HG02973 (cell line): ENCODE data around the gene TOPAZ1.

Experiments
- ATAC-seq: cut with Tn5 transposase; IDR thresholded peaks from one replicate; pipeline ENCODE4 v1.9.1; 2021; ENCODE audit warnings: moderate library complexity; ENCODE audit not compliant: unreplicated experiment

The TOPAZ1 gene

DNA sequence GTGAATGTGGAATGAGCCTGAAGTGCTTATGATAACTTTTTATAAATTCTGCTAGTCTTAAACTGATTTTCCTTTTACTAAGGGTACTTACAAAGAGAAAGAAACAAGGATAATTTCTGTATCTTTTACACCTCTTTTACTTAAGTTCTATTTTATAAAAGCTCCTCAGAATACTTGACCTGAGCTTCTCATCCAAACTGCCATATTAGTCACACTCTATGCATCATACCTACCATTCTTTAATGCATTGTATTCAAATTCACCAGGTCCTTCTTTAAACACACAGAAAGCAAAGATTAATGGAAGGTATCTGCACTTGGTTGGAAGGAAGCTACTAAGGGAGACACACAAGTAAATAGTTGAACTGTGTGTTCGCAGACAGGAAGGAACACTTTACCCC, 1.6 kb upstream of the TOPAZ1 start:
- ATAC-seq: no peak

DNA sequence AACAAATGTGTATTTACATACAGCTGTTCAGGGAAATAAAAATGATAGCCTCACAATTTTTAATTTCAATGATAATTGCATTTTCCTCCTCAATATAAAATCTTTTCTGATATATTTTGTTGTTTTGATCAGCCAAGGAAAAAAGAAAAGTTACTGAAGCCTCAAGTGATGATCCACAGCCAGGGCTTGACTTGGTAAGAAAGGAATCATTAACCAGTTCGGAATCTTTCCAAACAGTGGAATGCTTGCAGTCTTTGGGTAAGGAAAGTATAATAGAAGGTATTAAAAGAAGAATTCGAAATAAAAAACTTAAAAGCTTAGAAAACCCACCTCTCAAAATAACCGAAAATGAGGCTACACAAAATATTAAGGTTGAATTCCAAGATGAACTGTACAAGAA, 1.0 kb downstream of the TOPAZ1 start:
- ATAC-seq: no peak

DNA sequence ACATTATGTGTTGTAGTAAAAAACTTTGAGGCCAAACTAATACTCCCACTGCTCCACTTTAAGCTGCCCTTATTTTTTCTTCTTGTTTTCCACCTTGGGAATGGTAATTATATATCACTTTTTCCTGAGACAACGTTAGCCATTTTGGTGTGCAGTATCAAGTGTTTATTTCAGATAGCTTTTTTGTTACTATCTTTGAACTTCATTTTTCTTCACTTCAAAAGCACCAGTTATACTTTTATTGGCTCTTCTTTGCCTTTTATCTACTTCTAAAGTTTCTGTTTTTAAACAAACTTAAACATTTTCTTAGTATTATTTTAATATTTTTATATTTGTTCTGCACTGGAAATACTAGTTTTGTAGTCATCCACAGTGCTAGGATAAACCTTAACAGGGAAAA, 6.5 kb downstream of the TOPAZ1 start:
- ATAC-seq: no peak

DNA sequence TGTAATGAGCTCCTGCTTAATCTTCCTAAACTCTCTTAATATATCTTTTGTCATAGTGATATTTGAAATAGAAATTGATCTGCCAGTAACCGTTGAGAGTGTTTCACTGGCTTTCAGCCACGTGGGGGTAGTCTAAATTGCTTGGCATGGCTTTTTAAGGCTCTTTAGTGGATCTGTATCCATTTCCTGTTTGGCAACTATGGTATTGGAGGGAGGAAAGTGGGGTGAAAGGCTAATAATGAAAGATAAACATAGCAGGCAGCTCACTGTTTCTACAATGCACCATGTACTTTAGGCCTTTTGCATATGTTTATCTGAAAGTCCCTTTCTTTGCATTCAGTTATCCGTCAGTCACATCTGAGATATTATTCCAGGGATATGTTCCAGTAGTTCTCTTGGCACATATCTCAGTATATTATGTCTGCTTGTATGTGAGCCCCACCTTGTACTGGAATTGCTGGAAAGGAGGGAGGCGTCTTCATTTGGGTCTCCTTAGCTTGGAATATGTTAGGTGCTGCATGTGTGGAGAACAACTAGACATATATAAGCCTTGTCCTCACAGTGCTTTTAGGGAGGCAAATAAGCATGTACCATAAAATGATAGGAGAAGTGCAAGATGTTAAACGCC, 10.8 kb downstream of the TOPAZ1 start:
- ATAC-seq: no peak

DNA sequence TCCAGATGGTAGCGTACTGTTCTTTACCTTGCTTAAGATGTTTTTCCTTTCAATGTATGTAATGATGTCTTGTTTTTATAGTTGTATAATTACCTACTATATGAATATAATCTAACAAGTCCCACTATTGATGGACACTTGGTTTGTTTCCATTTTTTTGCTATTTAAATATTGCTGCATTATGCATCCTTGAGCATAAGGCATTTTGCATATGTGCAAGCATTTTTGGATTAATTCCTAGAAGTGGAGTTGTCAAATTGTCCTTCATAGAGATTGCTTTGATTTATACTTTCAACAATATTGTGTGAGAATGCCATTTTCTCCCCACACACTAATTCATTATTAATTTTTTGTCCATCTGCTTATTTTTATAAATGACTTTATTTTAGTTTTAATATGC, 17.7 kb downstream of the TOPAZ1 start:
- no peak for ATAC-seq

DNA sequence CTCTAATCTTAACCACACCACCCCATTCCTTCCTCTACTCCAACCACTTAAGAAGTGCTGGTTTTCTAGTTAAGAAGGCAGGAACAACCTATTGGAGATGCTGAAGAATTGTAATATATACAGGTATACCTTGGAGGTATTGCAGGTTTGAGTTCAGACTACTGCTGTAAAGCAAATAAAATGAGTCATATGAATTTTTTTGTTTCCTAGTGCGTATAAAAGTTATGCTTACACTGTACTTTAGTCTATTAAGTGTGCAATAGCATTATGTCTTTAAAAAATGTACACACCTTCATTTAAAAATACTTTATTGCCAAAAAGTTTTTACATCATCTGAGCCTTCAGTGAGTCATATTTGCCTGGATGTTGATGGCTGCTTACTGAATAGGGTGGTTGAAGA, 22.5 kb downstream of the TOPAZ1 start:
- no peak for ATAC-seq

DNA sequence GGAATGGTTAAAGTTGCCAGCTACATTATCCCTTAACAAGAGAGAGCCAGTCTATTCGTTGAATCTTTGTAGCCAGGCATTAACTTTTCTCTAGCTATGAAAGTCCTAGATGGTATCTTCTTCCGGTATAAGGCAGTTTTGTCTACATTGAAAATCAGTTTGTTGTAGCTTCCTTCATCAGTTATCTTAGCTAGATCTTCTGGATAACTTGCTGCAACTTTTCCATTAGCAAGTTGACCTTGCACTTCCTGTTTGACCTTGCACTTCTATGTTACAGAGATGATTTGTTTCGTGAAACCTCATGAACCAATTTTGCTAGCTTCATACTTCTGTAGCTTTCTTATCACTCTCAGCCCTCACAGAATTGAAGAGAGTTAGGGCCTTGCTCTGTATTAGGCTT, 24.1 kb downstream of the TOPAZ1 start:
- ATAC-seq: no peak

DNA sequence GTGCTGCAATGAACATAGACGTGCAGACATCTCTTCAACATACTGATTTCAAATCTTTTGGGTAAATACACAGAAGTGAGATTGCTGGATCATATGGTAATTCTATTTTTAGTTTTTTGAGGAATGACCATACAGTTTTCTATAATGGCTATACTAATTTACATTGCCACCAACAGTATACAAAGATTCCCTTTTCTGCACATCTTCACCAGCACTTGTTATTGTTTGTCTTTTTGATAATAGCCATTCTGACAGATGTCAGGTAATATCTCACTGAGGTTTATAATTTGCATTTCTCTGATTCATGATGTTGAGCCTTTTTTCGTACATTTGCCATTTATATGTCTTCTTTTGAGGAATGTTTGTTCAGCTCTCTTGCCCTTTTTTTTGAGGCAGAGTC, 30.5 kb downstream of the TOPAZ1 start:
- no peak for ATAC-seq

DNA sequence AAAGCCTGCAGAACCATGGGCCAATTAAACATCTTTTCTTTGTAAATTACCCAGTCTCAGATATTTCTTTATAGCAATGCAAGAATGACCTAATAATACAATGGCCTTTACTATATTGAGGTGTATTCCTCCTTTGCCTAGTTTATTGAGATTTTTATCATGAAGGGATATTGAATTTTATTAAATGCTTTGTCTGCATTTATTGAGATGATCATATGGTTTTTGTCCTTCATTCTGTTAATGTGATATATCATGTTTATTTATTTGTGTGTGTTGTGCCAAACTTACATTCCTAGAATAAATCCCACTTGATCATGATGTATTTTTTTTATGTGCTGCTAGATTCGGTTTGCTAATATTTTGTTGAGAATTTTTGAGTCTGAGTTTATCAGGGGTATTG, 36.2 kb downstream of the TOPAZ1 start:
- no peak for ATAC-seq

DNA sequence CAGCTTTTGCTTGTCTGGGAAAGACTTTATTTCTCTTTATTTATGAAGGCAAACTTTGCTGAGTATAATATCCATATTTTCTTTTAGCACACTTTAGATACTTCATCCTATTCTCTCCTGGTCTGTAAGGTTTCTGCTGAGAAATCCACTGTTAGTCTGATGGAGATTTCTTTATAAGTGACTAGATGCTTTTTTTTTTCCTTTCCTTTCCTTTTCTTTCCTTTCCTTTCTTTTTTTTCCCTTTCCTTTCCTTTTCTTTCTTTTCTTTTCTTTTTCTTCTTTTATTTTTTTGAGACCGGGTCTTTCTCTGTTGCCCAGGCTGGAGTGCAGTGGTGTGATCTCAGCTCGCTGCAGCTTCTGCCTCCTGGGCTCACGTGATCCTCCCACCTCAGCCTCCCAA, 38.4 kb downstream of the TOPAZ1 start:
- ATAC-seq: no peak

DNA sequence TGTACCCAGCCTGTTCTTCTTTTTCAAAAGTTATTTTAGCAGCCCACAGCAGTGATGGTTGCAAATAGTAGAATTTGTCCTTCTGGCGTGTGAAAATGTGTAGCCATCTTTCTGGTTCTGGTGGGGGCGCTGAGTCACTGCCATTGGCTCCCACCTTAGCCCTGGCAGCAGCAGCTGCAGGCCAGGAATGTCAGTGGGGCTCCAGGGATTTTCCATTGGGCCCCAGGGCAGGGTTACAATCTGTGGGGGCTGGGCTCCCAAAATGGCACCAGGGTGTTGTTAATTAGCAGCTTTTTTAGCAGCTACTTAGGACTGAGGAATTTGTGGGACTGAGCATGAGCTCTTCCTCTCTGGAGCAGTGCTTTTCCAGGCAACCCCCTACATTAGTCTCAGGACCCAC, 38.9 kb downstream of the TOPAZ1 start:
- ATAC-seq: no peak

DNA sequence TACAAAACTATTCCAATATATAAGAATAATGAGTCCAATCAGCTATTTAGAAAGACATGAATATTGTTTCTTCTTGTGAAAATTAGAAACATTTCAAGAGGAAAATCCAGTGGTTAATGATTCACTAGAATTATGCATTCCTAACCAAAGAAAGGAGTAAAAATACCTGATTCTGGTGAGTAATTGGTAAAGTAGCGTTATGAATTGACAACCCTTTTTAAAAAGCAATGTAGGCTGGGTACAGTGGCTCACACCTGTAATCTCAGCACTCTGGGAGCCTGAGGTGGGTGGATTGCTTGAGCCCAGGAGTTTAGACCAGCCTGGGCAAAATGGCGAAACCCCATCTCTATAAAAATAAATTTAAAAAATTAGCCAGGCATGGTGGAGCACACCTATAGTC, 43.3 kb downstream of the TOPAZ1 start:
- ATAC-seq: no peak

DNA sequence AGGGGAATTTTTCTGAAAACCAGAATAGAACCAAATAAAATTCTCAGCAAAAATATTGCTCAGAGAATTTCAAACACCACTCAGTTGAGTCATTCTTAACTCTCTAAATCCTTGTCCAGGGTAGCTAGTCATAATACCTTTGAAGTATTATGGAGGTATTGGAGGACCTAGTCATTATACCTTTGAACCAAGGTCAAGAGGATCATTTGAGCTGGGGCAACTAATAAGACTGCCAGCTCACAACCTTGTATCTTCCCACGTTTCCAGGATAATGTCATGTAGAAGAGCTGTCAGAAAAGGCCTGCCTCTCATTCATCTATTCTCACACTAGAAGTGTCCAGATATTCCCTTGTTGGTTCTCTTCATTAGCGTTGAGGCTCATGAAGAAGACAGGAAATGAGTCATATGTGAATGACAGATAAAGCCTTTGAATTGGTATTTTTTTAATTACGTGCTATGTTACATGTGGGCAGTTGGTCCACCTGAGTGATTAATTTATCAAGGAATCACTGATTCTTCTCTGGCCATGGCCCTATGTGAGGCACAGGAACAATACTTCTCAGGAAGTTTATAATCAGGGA, 48.3 kb downstream of the TOPAZ1 start:
- ATAC-seq: no peak

DNA sequence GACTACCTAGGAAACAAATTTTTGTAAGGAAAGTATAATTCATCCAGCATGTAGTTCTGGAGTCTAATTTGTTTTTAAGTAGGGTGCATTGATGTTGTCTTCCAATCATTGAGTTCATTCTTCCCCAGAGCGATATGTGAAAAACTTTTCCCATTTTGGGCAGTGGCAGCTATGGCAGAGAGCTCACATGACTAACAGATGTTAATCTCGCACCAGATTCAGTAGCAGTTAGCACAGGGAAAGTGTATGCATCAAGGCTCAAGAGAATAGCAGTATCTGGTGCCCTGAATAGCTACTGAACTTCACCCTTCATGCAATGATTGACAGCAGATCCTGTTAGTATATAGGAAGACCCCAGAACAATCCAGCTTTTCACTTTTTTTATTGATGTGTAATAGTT, 50.6 kb downstream of the TOPAZ1 start:
- no peak for ATAC-seq

DNA sequence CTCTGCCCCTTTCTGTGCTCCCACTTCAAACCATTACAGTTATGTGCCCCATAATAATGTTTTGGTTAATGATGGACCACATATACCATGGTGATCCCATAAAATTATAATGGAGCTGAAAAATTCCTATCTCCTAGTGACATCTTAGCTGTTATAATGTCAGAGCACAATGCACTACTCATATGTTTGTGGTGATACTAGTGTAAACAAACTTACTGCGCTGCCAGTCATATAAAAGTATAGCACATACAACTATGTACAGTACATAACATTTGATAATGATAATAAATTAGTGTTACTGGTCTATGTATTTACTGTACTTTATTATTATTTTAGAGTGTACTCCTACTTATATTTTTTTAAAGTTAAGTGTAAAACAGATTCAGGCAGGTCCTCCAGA, 51.3 kb downstream of the TOPAZ1 start:
- ATAC-seq: no peak

DNA sequence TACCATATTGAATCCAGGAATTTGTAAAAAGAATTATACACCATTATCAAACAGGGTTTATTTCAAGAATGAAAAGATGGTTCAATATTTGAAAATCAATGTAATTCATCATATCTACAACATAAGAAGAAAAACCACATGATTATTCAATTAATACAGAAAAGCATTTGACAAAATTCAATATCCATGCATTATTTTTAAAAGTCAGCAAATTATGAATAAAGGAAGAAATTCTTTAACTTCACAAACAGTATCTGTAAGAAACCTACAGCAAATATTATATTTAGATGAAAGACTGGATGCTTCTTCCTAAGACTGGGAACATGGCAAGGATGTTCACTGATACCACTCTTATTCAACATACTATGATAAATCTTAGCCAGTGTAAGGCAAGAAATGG, 55.6 kb downstream of the TOPAZ1 start:
- ATAC-seq: no peak

DNA sequence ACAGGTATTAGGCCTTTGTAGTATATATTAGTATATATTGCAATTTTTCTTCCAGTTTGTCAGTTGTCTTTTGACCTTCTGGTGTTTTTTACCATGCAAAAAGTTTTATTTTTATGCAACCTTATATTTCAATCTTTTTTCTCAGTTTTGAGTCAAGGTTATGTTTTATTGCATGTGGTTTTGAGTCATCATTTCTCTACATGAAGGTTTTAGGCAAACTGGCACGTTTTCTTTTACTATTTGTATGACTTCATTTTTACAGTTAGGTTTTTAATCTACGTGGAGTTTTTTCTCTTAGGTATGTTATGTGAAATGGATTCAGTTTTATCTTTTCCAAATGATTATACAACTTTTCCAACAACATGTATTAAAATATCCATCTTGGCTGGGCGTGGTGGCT, 60.1 kb downstream of the TOPAZ1 start:
- ATAC-seq: no peak

DNA sequence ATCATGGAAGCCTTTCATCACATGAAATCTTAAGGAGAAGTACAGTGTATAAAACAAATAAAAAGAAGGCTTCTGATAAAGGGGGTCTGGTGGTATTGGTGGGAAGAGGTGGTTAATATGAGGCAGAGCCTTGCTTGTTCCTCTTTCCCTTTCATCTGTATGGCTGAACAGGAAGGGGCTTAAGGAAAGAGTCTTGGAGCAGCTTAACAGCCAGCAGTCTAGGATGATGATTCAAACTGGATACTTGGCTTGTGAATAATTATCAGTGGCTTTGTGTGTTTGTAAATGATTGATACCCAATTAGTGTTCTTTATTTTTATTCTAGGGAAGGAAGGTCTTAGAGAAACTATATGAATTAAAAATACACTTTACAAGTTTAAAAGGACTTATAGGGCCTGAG, 67.8 kb downstream of the TOPAZ1 start:
- ATAC-seq: no peak

DNA sequence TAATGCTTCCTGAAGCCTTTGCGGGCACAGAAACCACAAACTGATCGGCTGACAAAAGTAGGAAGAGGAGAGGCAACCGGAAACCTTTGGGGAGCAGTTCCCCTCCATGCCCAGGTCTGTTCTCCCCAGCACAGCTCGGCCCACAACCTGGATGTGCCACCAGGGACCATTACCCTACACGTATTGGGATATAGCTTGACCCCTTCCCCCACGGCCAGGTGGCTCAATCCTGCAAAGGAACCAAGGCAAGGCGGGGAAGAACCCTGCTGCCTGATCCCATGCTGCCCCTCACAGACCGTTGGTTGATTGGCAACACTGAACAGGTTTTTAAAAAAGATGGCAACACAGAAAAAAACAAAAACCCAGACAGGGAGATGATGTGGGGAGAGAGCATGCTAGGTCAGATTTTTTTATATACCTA, 77.2 kb downstream of the TOPAZ1 start:
- no peak for ATAC-seq

DNA sequence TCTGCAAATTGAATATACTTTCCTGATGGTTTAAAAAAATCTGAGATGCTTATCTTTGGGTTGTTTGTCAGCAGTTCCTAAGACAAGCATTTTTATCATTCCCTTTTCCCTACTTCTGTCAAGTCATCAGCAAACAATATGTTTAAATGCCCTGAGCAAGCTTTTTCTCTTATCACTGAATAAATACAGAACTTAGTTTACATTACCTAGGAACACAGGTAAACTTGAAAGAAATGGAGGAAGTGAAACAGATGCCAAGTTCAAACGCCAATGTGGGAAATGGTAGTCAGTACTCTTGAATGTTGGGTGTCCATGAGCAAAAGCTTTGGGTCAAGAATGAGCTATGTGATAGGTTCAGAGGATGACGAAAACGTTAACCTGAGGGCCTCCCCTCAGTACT, 79.6 kb downstream of the TOPAZ1 start:
- no peak for ATAC-seq

DNA sequence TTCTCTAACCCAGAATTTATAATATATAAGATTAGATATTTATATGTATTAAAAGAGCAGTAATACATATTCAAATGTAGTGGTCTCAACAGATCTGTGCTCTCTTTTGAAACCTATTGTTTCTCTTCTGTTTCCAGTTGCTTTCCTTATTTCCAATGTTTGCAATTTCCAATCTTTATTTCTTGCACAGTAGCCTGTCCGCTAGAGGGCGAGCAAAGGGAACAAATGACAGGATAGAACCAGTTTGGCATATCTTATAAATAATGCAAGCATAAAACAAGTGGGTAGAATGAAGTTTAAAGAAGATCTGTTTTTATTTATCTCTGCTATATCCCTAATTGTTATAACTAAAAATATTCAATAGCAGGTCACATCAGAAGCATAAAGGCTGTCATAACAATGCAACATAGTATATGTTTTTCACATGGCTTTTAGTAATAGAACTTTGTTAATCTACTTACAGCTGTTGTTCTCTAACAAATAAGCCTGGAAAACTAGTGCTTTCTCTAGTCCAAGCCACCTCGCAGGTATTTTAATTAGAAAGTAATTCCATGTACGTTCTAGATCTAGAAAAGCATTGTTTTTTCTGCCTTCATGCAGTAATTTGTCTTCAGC, 81.8 kb downstream of the TOPAZ1 start:
- no peak for ATAC-seq

DNA sequence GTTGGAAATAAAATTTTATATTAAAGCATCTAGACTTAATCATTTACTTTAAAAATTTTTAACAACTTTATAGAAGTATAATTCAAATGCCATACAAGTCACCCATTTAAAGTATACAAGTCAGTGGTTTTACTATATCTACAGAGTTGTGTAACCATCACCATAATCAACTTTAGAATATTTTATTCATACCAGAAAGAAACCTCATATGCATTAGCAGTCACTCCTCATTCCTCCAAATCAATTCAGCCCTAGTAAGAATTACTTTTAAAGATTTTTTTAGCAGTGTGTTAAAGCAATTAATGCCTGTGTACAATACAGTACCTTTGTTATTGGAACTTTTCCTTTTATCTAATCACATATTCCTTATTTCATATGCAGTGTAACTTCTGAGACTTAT, 82.9 kb downstream of the TOPAZ1 start:
- no peak for ATAC-seq

DNA sequence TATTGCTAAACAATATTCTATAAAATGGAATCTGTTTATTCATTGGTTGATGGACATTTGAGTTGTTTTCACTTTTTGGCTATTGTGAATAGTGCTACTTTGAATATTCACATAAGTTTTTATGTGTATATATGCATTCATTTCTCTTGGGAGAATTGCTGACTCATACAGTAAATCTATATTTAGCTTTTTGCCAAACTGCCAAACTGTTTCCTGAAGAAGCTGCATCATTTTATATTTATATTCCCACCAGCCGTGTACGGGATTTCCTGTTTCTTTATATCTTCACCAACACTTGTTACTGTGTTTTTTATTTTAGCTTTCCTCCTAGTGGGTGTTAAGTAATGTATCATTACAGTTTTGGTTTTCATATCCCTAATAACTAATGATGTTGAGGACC, 84.3 kb downstream of the TOPAZ1 start:
- no peak for ATAC-seq
